Activated CD4-positive, alpha-beta memory T cell treated with anti-CD3 and anti-CD28 coated beads, Interleukin-2, amount 10 ng/mL, durations not matched to agents 7 days and 5 days (primary cell): ENCODE data around the gene INTS14. TPM values are rescaled to one million over a fixed set of nuclear protein-coding genes. Genes with fewer than 3 reads are reported as not detected.
A peak's percentile ranks its signal among the peaks of the same experiment; 100 is the strongest.

Experiments used
- CTCF ChIA-PET: fragments of 350-600 bp; sonication (Branson Sonifier 250); formaldehyde crosslinking; loops from one replicate; lab custom pipeline; 2021; ENCODE audit warnings: antibody characterized with exemption, inconsistent platforms; lab: Charles Lee
- POLR2A ChIA-PET: fragments of 350-600 bp; sonication (Branson Sonifier 250); formaldehyde crosslinking; loops from one replicate; lab custom pipeline; 2021; ENCODE audit warnings: antibody characterized with exemption; lab: Charles Lee
- DNase-seq: peaks from one replicate; pipeline ENCODE4 v3.0.0-alpha.2; 2020
- H3K27ac Mint-ChIP-seq: one replicate; pipeline ENCODE4 v1.8.0; 2021; ENCODE audit warnings: mild to moderate bottlenecking, mixed read lengths
- H3K27me3 Mint-ChIP-seq: one replicate; pipeline ENCODE4 v1.8.0; 2021; ENCODE audit warnings: mixed read lengths
- H3K36me3 Mint-ChIP-seq: one replicate; pipeline ENCODE4 v1.8.0; 2021; ENCODE audit warnings: low read depth, mixed read lengths
- H3K4me1 Mint-ChIP-seq: one replicate; pipeline ENCODE4 v1.8.0; 2021; ENCODE audit warnings: mixed read lengths
- H3K4me3 Mint-ChIP-seq: one replicate; pipeline ENCODE4 v1.8.0; 2021; ENCODE audit warnings: mild to moderate bottlenecking, mixed read lengths
- H3K9me3 Mint-ChIP-seq: one replicate; pipeline ENCODE4 v1.8.0; 2021; ENCODE audit warnings: mixed read lengths
- total RNA-seq, 2 experiments: library from RNA; stranded (reverse); gene quantifications; one replicate each; pipeline ENCODE4 v1.2.3, GENCODE V29; 2021

The INTS14 gene
- total RNA-seq: 10 to 100 TPM; 35.8 to 41.6 TPM

DNA sequence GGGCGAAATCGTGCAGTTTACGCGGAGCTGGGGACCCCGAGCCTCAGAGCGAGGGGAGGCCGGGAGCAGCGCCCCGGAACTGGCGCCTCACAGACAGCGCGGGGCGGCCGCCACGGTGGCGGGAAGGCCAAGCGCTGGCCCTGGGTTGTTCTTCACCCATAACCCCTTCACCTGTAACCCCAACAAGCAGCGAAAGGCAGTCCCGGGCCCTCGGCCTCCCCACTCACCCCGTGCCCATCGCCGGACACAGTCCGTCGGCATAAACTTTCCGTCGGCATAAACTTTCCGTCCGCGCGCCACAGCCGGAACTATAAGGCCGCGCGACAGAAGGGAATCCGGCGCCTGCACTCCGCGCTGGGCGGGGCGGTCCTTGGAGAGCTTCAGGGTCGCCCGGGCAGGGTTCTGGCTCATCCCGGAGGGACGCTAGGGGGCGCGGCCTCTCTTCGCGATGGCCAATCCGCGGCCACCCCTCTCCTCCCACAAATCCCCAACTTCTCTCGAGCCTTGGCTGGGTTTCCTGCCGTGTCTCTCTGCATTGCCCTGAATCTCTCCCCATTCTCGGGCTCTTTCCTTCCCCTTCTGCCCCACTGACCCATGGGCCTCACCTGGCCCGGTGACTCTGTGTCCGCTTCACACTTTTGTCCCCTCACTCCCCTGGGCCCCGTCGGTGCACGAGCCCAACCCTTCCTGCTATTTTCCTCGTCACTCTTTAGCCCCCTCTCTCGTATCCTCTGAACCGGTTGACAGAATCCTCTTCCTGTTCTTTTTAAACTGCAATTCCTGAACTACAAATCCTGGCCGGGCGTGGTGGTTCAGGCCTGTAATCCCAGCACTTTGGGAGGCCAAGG is at the start of gene INTS14:
INTS14 (minus strand) TSS at position 261 of the 848 bp plus-strand sequence. CDS start 3,751 bp downstream, outside the sequence.
- Mint-ChIP-seq H3K9me3 (no peaks in the 10 kb centered on the region), H3K27me3 (no peaks in the 10 kb centered on the region), H3K4me1 (peaks cover 40% of the 10 kb centered on the region), H3K4me3 (peak within 1 kb of the TSS; percentile 82), H3K36me3 (peaks cover 6% of the 10 kb centered on the region), H3K27ac (peak within 1 kb of the TSS; percentile 76)
- ChIA-PET POLR2A (interaction anchor here (0.6 to 4.0 kb wide), 34 partner anchors 8 to 895 kb away, joined by 3 to 24 read pairs (median 3); partner anchors contain the start of genes DENND4A, DIS3L, DPP8 and HACD3), CTCF (interaction anchor here (0.6 to 2.2 kb wide), 17 partner anchors 15 to 504 kb away, joined by 3 to 15 read pairs (median 3); partner anchors contain the start of gene RAB11A)
- peak; percentile 94 for DNase-seq

DNA sequence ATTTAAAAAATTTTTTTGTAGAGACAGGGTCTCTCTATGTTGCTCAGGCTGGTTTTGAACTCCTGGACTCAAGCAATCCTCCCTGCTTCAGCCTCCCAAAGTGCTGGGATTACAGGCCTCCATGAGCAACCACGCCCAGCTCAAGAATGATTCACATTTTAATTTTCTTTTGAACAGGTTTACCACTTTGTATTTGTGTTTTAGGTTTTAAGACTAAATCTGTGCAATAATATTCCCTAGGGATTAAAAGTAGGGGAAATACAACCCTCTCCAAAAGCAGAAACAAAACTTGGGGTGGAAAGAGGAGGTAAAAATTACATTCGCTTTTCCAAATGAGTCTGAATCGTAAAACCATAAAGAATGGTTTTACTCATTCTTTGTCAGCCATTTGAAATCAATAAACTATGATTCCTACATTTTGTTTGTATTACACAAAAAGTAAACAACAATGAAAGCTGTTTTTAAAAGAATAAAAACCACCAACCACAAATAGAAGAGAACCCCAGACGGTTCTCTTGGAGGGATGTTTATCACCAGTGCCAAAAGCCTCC is 48.6 kb upstream of the INTS14 start:
- POLR2A ChIA-PET: no interaction called here
- Mint-ChIP-seq H3K27me3 (no peaks in the 10 kb centered on the region), H3K4me1 (no peaks in the 10 kb centered on the region), H3K27ac (no peak overlapping the region), H3K36me3 (peaks cover 36% of the 10 kb centered on the region), H3K9me3 (no peaks in the 10 kb centered on the region), H3K4me3 (no peak overlapping the region)
- CTCF ChIA-PET: interaction anchor here (1.2 kb wide), 2 partner anchors 9 to 47 kb away, joined by 3 read pairs; no protein-coding TSS in a partner anchor
- DNase-seq: no peak

DNA sequence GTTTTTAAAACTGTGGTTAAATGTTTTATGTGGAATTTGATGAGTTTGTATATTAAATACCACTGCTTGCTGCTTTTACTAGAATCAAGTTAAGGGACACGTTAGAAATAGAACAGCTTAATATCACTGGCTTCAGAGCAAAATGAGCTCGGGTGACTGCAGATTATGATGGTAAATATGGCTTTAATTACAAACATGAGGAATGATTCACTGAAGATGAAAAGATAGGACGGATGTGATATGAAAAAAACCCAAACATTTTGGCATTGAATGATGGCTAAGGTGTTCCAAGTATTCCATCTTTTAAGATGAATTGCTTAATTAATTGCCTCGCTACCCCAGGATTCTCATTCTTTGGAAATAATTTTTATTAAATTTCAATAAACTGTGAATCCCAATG is 44.5 kb upstream of the INTS14 start:
- H3K27ac Mint-ChIP-seq: no peak overlapping the region
- no peaks in the 10 kb centered on the region for H3K27me3 Mint-ChIP-seq
- CTCF ChIA-PET: no interaction called here
- POLR2A ChIA-PET: no interaction called here
- DNase-seq: no peak
- H3K36me3 Mint-ChIP-seq: peaks cover 33% of the 10 kb centered on the region
- H3K4me3 Mint-ChIP-seq: no peak overlapping the region
- H3K9me3 Mint-ChIP-seq: no peaks in the 10 kb centered on the region
- peaks cover 9% of the 10 kb centered on the region for H3K4me1 Mint-ChIP-seq

DNA sequence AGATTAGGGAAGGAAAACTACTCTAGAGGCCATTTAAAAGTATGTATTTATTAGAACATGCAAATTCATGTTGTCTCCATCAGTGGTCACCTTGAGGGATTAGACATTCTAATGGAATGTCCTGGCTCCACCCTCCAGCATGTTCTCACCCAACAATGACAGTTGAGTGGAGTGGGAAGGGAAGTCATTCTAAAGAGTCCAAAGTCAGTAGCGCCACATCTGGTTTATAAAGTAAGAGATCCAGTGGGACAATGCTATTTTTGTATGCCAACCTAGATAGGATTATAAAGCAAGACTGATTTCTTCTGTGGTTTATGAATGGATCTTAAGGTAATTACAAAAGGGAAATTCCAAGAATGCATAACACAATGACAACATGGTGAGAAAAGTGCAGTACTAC is 44.1 kb upstream of the INTS14 start:
- Mint-ChIP-seq H3K9me3 (no peaks in the 10 kb centered on the region), H3K4me3 (no peak overlapping the region), H3K27ac (no peak overlapping the region), H3K27me3 (no peaks in the 10 kb centered on the region), H3K4me1 (peaks cover 13% of the 10 kb centered on the region), H3K36me3 (peaks cover 30% of the 10 kb centered on the region)
- CTCF ChIA-PET: no interaction called here
- POLR2A ChIA-PET: no interaction called here
- no peak for DNase-seq

DNA sequence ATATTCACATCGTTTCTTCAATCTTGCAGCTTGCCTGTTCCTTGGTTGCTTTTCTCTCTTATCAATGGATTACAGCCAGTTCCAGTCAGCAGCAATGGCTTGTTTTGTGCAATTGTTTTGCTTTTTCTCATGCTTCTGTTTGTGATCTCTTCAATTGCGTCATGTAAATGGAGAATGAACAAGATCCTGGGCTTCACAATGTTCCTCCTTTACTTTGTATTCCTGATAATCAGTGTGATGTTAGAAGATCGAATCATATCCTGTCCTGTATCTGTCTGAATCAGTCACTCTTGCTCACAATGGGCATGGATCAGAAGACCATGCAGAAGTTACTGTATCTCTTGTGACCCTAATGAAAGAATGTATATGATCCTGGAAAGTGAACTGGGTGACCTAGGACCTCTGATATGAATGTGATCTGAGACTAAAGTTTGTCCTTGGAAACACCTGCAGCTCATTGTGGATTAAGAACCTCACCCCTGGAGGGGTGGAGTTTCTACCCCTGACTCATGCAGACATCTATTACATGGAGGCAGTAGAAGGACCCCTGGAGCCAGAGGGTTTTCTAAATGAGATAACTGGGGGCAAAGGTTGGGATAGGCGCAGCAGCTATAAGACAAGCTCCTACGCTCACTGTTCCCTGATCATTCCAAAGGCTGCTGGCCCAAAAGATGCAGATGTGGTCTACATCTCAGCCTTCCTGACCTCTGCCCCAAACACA is 43.0 kb upstream of the INTS14 start:
- DNase-seq: no peak
- no peaks in the 10 kb centered on the region for H3K9me3 Mint-ChIP-seq
- H3K4me3 Mint-ChIP-seq: no peak overlapping the region
- ChIA-PET CTCF (interaction anchor here (0.7 kb wide), 1 partner anchor 11 kb away, joined by 5 read pairs; no protein-coding TSS in a partner anchor), POLR2A (interaction anchor here (0.6 to 0.9 kb wide), 2 partner anchors 15 to 137 kb away, joined by 3 read pairs; no protein-coding TSS in a partner anchor)
- no peak overlapping the region for H3K27ac Mint-ChIP-seq
- peaks cover 27% of the 10 kb centered on the region for H3K36me3 Mint-ChIP-seq
- H3K27me3 Mint-ChIP-seq: no peaks in the 10 kb centered on the region
- peaks cover 15% of the 10 kb centered on the region for H3K4me1 Mint-ChIP-seq

DNA sequence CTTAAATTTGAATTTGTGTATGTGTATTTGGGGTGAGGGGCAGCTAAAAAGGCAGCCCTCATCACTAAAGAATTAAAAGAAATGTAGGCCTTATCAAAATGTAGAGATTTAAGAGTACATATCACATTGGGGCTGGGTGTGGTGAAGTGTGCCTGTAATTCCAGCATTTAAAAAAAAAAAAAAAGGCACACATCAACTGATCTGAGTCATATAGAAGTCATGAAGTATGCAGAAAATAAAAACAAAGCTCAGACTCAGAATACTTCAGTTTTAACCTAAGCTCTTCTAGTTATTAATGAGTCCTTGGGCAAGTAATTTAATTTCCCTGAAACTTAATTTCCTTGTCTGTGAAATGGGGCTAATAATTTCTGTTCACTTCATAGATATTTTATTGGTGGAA is 42.4 kb upstream of the INTS14 start:
- no peak overlapping the region for H3K27ac Mint-ChIP-seq
- ChIA-PET CTCF (interaction anchor here (0.7 kb wide), 1 partner anchor 10 kb away, joined by 5 read pairs; no protein-coding TSS in a partner anchor), POLR2A (interaction anchor here (0.6 to 0.9 kb wide), 2 partner anchors 16 to 138 kb away, joined by 3 read pairs; no protein-coding TSS in a partner anchor)
- H3K4me3 Mint-ChIP-seq: no peak overlapping the region
- no peaks in the 10 kb centered on the region for H3K27me3 Mint-ChIP-seq
- peaks cover 15% of the 10 kb centered on the region for H3K4me1 Mint-ChIP-seq
- peaks cover 24% of the 10 kb centered on the region for H3K36me3 Mint-ChIP-seq
- DNase-seq: no peak
- no peaks in the 10 kb centered on the region for H3K9me3 Mint-ChIP-seq

DNA sequence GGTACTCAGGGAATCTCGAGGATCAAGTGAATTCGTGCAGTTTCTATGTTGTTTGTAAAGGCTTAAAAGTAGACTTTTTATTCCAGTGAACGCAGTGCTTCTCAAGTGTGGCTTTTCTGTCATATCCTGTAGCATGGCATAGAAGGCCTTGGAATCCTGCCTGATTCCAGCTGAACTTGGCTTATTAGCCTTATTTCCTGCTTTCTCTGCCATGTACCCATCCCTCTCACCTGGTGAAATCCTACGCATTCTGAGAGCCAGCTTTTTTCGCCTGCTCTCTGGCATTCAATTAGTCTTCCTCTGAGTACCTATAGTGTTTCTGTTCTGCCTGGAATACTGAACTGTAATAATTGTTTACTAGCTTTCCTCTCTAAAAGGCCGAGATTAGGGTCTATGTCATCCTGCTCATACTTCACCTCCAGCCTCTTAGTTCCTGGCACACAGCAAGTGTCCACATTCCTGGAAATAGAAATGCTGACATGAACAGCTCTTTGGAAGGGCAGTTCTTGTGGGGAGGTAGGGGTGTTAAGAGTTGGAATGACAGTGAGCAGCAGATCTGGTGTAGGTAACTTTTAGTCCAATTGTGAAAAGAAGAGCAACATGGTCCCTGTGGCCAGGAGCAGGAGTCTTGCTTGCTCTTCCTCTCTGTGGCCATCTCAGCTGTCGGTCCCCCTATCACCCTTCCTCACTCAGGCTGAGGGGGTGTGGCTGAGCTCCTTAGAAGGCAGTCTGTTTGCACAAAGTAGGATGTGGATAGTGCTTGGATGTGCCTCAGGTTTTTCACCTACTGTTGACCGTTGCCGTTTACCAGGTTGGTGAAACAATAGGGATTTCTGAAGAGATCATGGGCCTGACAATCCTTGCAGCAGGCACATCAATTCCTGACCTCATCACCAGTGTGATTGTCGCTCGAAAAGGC is 41.2 kb upstream of the INTS14 start:
- Mint-ChIP-seq H3K9me3 (no peaks in the 10 kb centered on the region), H3K27ac (no peak overlapping the region), H3K27me3 (no peaks in the 10 kb centered on the region), H3K4me1 (peaks cover 15% of the 10 kb centered on the region), H3K4me3 (no peak overlapping the region), H3K36me3 (peaks cover 24% of the 10 kb centered on the region)
- DNase-seq: no peak
- POLR2A ChIA-PET: no interaction called here
- CTCF ChIA-PET: no interaction called here

DNA sequence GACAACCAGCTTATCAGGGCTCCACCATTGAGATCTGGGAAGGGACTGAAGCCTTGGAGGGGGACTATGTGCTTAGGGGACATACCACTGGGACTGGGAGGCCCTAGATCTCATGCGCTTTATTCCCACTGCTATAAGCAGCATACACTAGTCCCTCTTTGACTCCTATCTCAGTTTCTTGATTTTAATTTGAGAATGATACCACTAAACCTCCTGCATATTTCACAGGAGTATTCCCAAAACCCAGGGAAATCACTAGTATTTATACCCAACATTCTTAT is 40.1 kb upstream of the INTS14 start:
- H3K9me3 Mint-ChIP-seq: no peaks in the 10 kb centered on the region
- DNase-seq: no peak
- no peaks in the 10 kb centered on the region for H3K27me3 Mint-ChIP-seq
- ChIA-PET POLR2A (interaction anchor here (1.5 kb wide), 1 partner anchor 13 kb away, joined by 4 read pairs; no protein-coding TSS in a partner anchor), CTCF (no interaction called here)
- H3K27ac Mint-ChIP-seq: no peak overlapping the region
- H3K36me3 Mint-ChIP-seq: peaks cover 24% of the 10 kb centered on the region
- H3K4me1 Mint-ChIP-seq: peaks cover 15% of the 10 kb centered on the region
- no peak overlapping the region for H3K4me3 Mint-ChIP-seq

DNA sequence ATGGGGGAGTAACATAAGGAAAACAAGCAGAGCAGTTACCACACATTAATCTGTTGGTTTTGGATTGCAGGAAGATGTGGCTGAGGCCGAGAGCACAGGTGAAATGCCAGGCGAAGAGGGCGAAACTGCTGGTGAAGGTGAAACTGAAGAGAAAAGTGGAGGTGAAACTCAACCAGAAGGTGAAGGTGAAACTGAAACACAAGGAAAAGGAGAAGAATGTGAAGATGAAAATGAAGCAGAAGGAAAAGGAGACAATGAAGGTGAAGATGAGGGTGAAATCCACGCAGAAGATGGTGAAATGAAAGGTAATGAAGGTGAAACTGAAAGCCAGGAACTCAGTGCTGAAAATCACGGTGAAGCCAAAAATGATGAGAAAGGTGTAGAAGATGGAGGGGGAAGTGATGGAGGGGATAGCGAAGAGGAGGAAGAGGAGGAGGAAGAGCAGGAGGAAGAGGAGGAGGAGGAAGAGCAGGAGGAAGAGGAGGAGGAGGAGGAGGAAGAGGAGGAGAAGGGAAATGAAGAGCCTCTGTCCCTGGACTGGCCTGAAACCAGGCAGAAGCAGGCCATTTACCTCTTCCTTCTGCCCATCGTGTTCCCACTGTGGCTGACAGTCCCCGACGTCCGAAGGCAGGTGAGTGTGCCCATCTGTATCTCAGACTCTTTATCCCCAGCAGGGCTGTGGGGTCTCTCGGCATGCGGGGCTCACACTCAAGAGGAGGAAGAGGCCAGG is 39.5 kb upstream of the INTS14 start:
- Mint-ChIP-seq H3K36me3 (peaks cover 23% of the 10 kb centered on the region), H3K27me3 (no peaks in the 10 kb centered on the region), H3K27ac (no peak overlapping the region), H3K9me3 (no peaks in the 10 kb centered on the region), H3K4me1 (peaks cover 15% of the 10 kb centered on the region), H3K4me3 (no peak overlapping the region)
- ChIA-PET POLR2A (interaction anchor here (1.5 kb wide), 1 partner anchor 13 kb away, joined by 4 read pairs; no protein-coding TSS in a partner anchor), CTCF (interaction anchor here (2.6 kb wide), 1 partner anchor 12 kb away, joined by 18 read pairs; no protein-coding TSS in a partner anchor)
- no peak for DNase-seq

DNA sequence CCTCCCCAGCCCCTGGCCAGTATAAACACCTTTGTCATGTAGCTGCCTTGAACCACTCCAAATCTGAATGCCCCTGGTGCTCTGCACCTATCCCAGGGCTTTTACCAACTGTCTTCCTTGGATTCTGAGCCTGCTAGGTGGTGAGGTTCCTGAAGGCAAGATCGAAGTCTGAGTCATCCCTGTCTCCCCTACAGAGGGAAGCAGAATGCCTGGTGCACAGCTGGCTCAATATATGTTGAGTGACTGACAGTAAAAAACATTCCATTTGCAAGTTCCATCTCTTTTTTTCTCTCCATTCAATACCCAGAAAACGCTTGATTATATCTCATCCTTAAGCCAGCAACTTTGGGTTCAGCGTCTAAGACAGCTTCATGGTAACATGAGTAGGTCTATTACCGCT is 35.6 kb upstream of the INTS14 start:
- no peaks in the 10 kb centered on the region for H3K27me3 Mint-ChIP-seq
- ChIA-PET CTCF (interaction anchor here (1.2 to 1.9 kb wide), 2 partner anchors 10 to 172 kb away, joined by 3 to 4 read pairs; no protein-coding TSS in a partner anchor), POLR2A (interaction anchor here (1.2 kb wide), 1 partner anchor 36 kb away, joined by 3 read pairs; the partner anchor contains the start of gene INTS14)
- H3K27ac Mint-ChIP-seq: no peak overlapping the region
- peaks cover 13% of the 10 kb centered on the region for H3K4me1 Mint-ChIP-seq
- H3K36me3 Mint-ChIP-seq: peaks cover 1% of the 10 kb centered on the region
- no peaks in the 10 kb centered on the region for H3K9me3 Mint-ChIP-seq
- DNase-seq: no peak
- no peak overlapping the region for H3K4me3 Mint-ChIP-seq

DNA sequence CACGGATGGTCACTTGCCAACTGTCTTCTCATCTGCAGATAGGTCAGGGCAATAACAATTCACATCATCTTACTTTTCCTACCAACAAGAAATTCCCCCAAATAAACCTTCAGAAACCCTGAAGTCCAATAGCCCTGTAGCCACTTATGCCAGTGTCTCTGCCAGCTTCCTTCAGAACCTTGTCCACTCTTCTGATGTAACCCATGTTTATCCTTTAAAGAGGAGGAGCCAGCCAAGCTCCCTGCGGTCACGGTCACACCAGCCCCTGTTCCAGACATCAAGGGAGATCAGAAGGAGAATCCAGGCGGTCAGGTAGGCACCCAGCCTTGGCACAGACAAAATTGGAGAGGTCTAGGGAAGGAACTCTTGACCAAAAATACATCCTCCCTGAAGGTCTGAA is 34.5 kb upstream of the INTS14 start:
- H3K4me3 Mint-ChIP-seq: no peak overlapping the region
- H3K36me3 Mint-ChIP-seq: no peaks in the 10 kb centered on the region
- no peaks in the 10 kb centered on the region for H3K9me3 Mint-ChIP-seq
- no peak overlapping the region for H3K27ac Mint-ChIP-seq
- ChIA-PET CTCF (interaction anchor here (0.9 to 1.9 kb wide), 3 partner anchors 9 to 211 kb away, joined by 4 to 5 read pairs (median 4); no protein-coding TSS in a partner anchor), POLR2A (no interaction called here)
- no peak for DNase-seq
- peaks cover 5% of the 10 kb centered on the region for H3K4me1 Mint-ChIP-seq
- H3K27me3 Mint-ChIP-seq: no peaks in the 10 kb centered on the region
